ENCODE results near the gene ANKRD17. TPM values are rescaled to one million over a fixed set of nuclear protein-coding genes. Genes with fewer than 3 reads are reported as not detected.

The ANKRD17 gene
- total and polyA plus RNA-seq, 9 of the 15 experiments (the other 6 are each of a cell fraction or from before 2014, with no cell fraction given) = 25.5 to 86.9 (median 52.2) TPM

- TF ChIP-seq GABPA (tag; conservative IDR thresholded peaks at IDR 0.05; ENCODE audit: low read depth) = peak; percentile 93
- TF ChIP-seq ZNF707 (CRISPR knock-in tag; conservative IDR thresholded peaks at IDR 0.05) = no peak
- no peak for TF ChIP-seq PRDM10 (IDR thresholded peaks at IDR 0.05; ENCODE audit: partially characterized antibody)
- peak; percentile 6; the same call in 1 of the 2 replicates for TF ChIP-seq ELF4 (CRISPR knock-in tag; IDR thresholded peaks at IDR 0.05)
- no peak for TF ChIP-seq HEY1 (CRISPR knock-in tag; IDR thresholded peaks at IDR 0.05; ENCODE audit: borderline replicate concordance)
- no peak for TF ChIP-seq ESRRB (CRISPR knock-in tag; IDR thresholded peaks at IDR 0.05; ENCODE audit: borderline replicate concordance)
- TF ChIP-seq DPF2 (IDR thresholded peaks at IDR 0.05) = no peak
- TF ChIP-seq CTCFL (IDR thresholded peaks at IDR 0.05; ENCODE audit: borderline replicate concordance, insufficient read depth, low read depth, low read length, poor library complexity, severe bottlenecking) = no peak
- TF ChIP-seq HNRNPLL (IDR thresholded peaks at IDR 0.05; ENCODE audit: low read depth, low read length, poor library complexity, severe bottlenecking) = peak; percentile 72
- TF ChIP-seq FOXA3 (CRISPR knock-in tag; conservative IDR thresholded peaks at IDR 0.05 in 1 of 2, IDR thresholded peaks at IDR 0.05 in 1 of 2) = no peak
- no peak for TF ChIP-seq ZNF23 (CRISPR knock-in tag; IDR thresholded peaks at IDR 0.05)
- TF ChIP-seq L3MBTL2 (IDR thresholded peaks at IDR 0.05) = no peak; the same call in none of the 2 replicates
- peak; percentile 78; the same call in 1 of the 2 replicates for TF ChIP-seq CBX1 (IDR thresholded peaks at IDR 0.05; ENCODE audit: low read depth)
- no peak for TF ChIP-seq XRCC4 (IDR thresholded peaks at IDR 0.05; ENCODE audit: extremely low read depth, insufficient read depth, insufficient read length)
- TF ChIP-seq DACH1 (IDR thresholded peaks at IDR 0.05; ENCODE audit: partially characterized antibody) = no peak
- TF ChIP-seq TCF7L2 (IDR thresholded peaks at IDR 0.05; ENCODE audit: low read depth, low read length) = no peak
- TF ChIP-seq PTRF (tag; IDR thresholded peaks at IDR 0.05) = no peak
- no peak for TF ChIP-seq ZNF57 (CRISPR knock-in tag; IDR thresholded peaks at IDR 0.05)
- TF ChIP-seq RNF219 (CRISPR knock-in tag; IDR thresholded peaks at IDR 0.05) = no peak
- TF ChIP-seq MYNN (IDR thresholded peaks at IDR 0.05) = no peak
- no peak for TF ChIP-seq MYNN (CRISPR knock-in tag; IDR thresholded peaks at IDR 0.05)
These were observed at the start of gene ANKRD17 (continued) for GRCh38 chr4:73258686-73259570.
